Loucy (cell line): ENCODE results near the gene LIPN.
A peak's percentile ranks its signal among the peaks of the same experiment; 100 is the strongest.

Experiments
- EZH2phosphoT487 ChIP-seq: fragments of 200-600 bp; IDR thresholded peaks from 2 replicates; pipeline ENCODE4 v1.6.1; 2018; ENCODE audit warnings: antibody characterized with exemption, mild to moderate bottlenecking, moderate library complexity, borderline replicate concordance
- TF ChIP-seq, protein P1 (sequence below): fragments of 200-600 bp; sonication (generic); conservative IDR thresholded peaks from 2 replicates; pipeline ENCODE4 v1.5.1; 2014; ENCODE audit warnings: mild to moderate bottlenecking, antibody characterized with exemption, low read length

DNA sequence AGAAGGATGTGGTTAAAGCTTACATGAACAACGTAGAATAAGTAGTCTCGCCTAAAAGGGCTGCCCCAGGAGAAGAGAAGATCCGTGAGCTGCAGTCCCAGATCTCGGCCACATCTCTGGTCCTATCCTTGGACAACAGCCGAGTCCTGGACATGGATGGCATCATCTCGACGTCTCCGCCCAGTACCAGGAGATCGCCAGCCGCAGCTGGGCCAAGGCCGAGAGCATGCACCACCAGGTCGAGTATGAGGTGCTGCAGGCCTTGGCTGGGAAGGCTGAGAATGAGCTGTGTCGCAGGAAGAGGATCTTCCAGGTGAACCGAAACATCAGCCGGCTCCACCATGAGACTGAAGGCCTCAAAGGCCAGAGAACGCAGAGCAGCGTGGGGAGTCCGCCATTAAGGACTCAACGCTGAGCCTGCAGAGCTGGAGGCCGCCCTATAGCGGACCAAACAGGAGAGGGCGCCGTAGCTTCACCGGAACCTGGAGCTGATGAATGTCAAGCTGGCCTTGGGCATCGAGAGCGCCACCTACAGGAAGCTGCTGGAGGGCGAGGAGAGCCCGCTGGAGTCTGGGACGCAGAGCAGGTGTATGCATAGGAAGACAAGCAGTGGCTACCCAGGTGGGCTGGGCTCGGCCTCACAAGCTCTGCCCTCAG is 31.6 kb upstream of the LIPN start:
- TF ChIP-seq, protein P1, sequence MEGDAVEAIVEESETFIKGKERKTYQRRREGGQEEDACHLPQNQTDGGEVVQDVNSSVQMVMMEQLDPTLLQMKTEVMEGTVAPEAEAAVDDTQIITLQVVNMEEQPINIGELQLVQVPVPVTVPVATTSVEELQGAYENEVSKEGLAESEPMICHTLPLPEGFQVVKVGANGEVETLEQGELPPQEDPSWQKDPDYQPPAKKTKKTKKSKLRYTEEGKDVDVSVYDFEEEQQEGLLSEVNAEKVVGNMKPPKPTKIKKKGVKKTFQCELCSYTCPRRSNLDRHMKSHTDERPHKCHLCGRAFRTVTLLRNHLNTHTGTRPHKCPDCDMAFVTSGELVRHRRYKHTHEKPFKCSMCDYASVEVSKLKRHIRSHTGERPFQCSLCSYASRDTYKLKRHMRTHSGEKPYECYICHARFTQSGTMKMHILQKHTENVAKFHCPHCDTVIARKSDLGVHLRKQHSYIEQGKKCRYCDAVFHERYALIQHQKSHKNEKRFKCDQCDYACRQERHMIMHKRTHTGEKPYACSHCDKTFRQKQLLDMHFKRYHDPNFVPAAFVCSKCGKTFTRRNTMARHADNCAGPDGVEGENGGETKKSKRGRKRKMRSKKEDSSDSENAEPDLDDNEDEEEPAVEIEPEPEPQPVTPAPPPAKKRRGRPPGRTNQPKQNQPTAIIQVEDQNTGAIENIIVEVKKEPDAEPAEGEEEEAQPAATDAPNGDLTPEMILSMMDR: peak; percentile 95
- TF ChIP-seq EZH2phosphoT487: no peak
